Gastroesophageal sphincter (tissue), 3 donors: ENCODE measurements around the gene THSD4.

Experiments used
- CTCF ChIP-seq, 4 experiments: fragments of 200-600 bp in 2 of 4; fragments of 450-650 bp in 2 of 4; sonication (generic) in 1 of 4; IDR thresholded peaks; one replicate each; pipeline ENCODE4 v1.5.1; 2017 to 2019; ENCODE audit warnings: antibody characterized with exemption in 4 of 4, mild to moderate bottlenecking in 2 of 4, moderate library complexity in 2 of 4
- EP300 ChIP-seq: sonication (generic); formaldehyde crosslinking; IDR thresholded peaks from one replicate; pipeline ENCODE4 v1.6.1; 2017; ENCODE audit warnings: antibody characterized with exemption, mild to moderate bottlenecking
- POLR2A ChIP-seq, 2 donors: fragments of 450-650 bp; IDR thresholded peaks; one replicate each; pipeline ENCODE4 v1.6.1; 2017; ENCODE audit warnings: antibody characterized with exemption in 2 of 2, mild to moderate bottlenecking in 2 of 2, moderate library complexity in 1 of 2

GRCh38 chr15:71444866-71445590, 329.8 kb downstream of the THSD4 start:
- TF ChIP-seq POLR2A (IDR thresholded peaks at IDR 0.05) (no peak), CTCF (IDR thresholded peaks at IDR 0.05) (no peak), EP300 (no peak)
